Smooth muscle cell (in vitro differentiated cells): ENCODE measurements around the gene OXLD1. TPM values are rescaled to one million over a fixed set of nuclear protein-coding genes. Genes with fewer than 3 reads are reported as not detected.
"Not testable (repeated sequence)": the region's sequence is repeated elsewhere in the genome, so short reads cannot be mapped to it uniquely, and the experiment has no call there.

ENCODE experiments used
- DNase-seq: peaks from one replicate; lab custom pipeline; 2025; ENCODE audit not compliant: unreplicated experiment; lab: John Stamatoyannopoulos, UW
- H2AFZ ChIP-seq: fragments of 200-600 bp; sonication (generic); 2 replicates; pipeline ENCODE4 v1.6.0; 2016; ENCODE audit warnings: antibody characterized with exemption, low read depth, mild to moderate bottlenecking
- H3F3A ChIP-seq: fragments of 200-600 bp; sonication (generic); 2 replicates; pipeline ENCODE4 v1.6.0; 2017; ENCODE audit warnings: antibody characterized with exemption, low read depth
- H3K27ac ChIP-seq: fragments of 200-600 bp; sonication (generic); 2 replicates; pipeline ENCODE4 v1.5.1; 2016; ENCODE audit warnings: low read depth, mild to moderate bottlenecking
- H3K27me3 ChIP-seq: fragments of 200-600 bp; sonication (generic); 2 replicates; pipeline ENCODE4 v1.6.1; 2016; ENCODE audit warnings: low read depth, mild to moderate bottlenecking
- H3K36me3 ChIP-seq: fragments of 200-600 bp; sonication (generic); 2 replicates; pipeline ENCODE4 v1.5.1; 2016; ENCODE audit warnings: low read depth
- H3K4me1 ChIP-seq: fragments of 200-600 bp; sonication (generic); 2 replicates; pipeline ENCODE4 v1.5.1; 2016; ENCODE audit warnings: low read depth
- H3K4me2 ChIP-seq: fragments of 200-600 bp; sonication (generic); 2 replicates; pipeline ENCODE4 v1.6.0; 2016; ENCODE audit warnings: mild to moderate bottlenecking
- H3K4me3 ChIP-seq: fragments of 200-600 bp; sonication (generic); 2 replicates; pipeline ENCODE4 v1.5.1; 2016; ENCODE audit warnings: mild to moderate bottlenecking
- H3K79me2 ChIP-seq: fragments of 200-600 bp; sonication (generic); 2 replicates; pipeline ENCODE4 v1.6.0; 2016; ENCODE audit warnings: low read depth, mild to moderate bottlenecking
- H3K9ac ChIP-seq: fragments of 200-600 bp; sonication (generic); 2 replicates; pipeline ENCODE4 v1.6.0; 2016; ENCODE audit warnings: low read depth
- H3K9me3 ChIP-seq: fragments of 200-600 bp; sonication (generic); replicated peaks from 2 replicates; pipeline ENCODE4 v1.5.1; 2016; ENCODE audit warnings: low read depth
- H4K20me1 ChIP-seq: fragments of 200-600 bp; sonication (generic); 2 replicates; pipeline ENCODE4 v1.6.0; 2016; ENCODE audit warnings: low read depth
- CTCF ChIP-seq: fragments of 200-600 bp; sonication (generic); IDR thresholded peaks from 2 replicates; pipeline ENCODE4 v1.5.1; 2017; ENCODE audit warnings: borderline replicate concordance, mild to moderate bottlenecking, antibody characterized with exemption; ENCODE audit not compliant: insufficient read depth, poor library complexity, severe bottlenecking
- WGBS: methylation state at CpG from one replicate; pipeline ENCODE4 v1.1.7; 2016; ENCODE audit warnings: low lambda C conversion rate; 5-methylcytosine and 5-hydroxymethylcytosine counted together
- polyA plus RNA-seq: library from polyadenylated mRNA; unstranded; fragments of >200 nt; fragmentation: Nextera tagmentation; extraction: Ambion mirVana; gene quantifications from 2 replicates; pipeline ENCODE4 v1.2.1, GENCODE V29; 2016
- total RNA-seq: library from RNA; depleted of rRNA; stranded (reverse); fragments of >200 nt; gene quantifications from 2 replicates; pipeline ENCODE4 v1.2.3, GENCODE V29; 2014

The OXLD1 gene
- total and polyA plus RNA-seq, 2 experiments from 2014 or later, result 13.0 to 32.3 TPM

- Histone ChIP-seq H3K27me3 (no peaks in the 10 kb centered on the region), H4K20me1 (peaks cover 67% of the 10 kb centered on the region), H3K36me3 (peaks cover 3% of the 10 kb centered on the region), H3F3A (no peaks in the 10 kb centered on the region), H3K27ac (no peak overlapping the region), H2AFZ (no peak overlapping the region), H3K4me3 (no peak overlapping the region), H3K9me3 (no peaks in the 10 kb centered on the region), H3K4me2 (no peak overlapping the region), H3K79me2 (peaks cover 80% of the 10 kb centered on the region), H3K9ac (no peak overlapping the region), H3K4me1 (peaks cover under 1% of the 10 kb centered on the region)
- 94% methylated on average over 8 of the region's 8 CpGs for WGBS
- no peak for DNase-seq
- no peak for TF ChIP-seq CTCF
These were observed 36.1 kb downstream of the OXLD1 start for GRCh38 chr17:81630274-81630673.

- Histone ChIP-seq H2AFZ (no peak overlapping the region), H3K9me3 (no peaks in the 10 kb centered on the region), H3F3A (no peaks in the 10 kb centered on the region), H3K27me3 (no peaks in the 10 kb centered on the region), H3K4me3 (no peak overlapping the region), H3K4me1 (no peaks in the 10 kb centered on the region), H3K36me3 (peaks cover 19% of the 10 kb centered on the region), H3K4me2 (no peak overlapping the region), H3K27ac (no peak overlapping the region), H4K20me1 (peaks cover 72% of the 10 kb centered on the region), H3K9ac (no peak overlapping the region), H3K79me2 (peaks cover 75% of the 10 kb centered on the region)
- no peak for TF ChIP-seq CTCF
- WGBS, result 97% methylated on average over 11 of the region's 11 CpGs
- DNase-seq, result no peak
These were observed 44.8 kb downstream of the OXLD1 start for GRCh38 chr17:81621494-81622130.

- H3K4me2 ChIP-seq, H3K27me3 ChIP-seq, H3K9me3 ChIP-seq, H3K27ac ChIP-seq, H2AFZ ChIP-seq, DNase-seq, H3K4me1 ChIP-seq, H3K9ac ChIP-seq, H3F3A ChIP-seq, H3K4me3 ChIP-seq: not testable (repeated sequence)
- WGBS, result no CpG with 5 or more reads among the region's 36 CpGs
- peaks cover 14% of the 10 kb centered on the region for H3K36me3 ChIP-seq
- H3K79me2 ChIP-seq, result peaks cover 80% of the 10 kb centered on the region
- peaks cover 83% of the 10 kb centered on the region for H4K20me1 ChIP-seq
These were observed 48.1 kb downstream of the OXLD1 start for GRCh38 chr17:81618307-81618706.

GRCh38 chr17:81616877-81617276 lies 49.5 kb downstream of the OXLD1 start:
- WGBS, result 98% methylated on average over 7 of the region's 7 CpGs
- H3K27ac ChIP-seq, result no peak overlapping the region
- H3K9me3 ChIP-seq, result no peaks in the 10 kb centered on the region
- H3K9ac ChIP-seq, result no peak overlapping the region
- H4K20me1 ChIP-seq, result peaks cover 85% of the 10 kb centered on the region
- H3K79me2 ChIP-seq, result peaks cover 83% of the 10 kb centered on the region
- no peaks in the 10 kb centered on the region for H3K27me3 ChIP-seq
- no peak for TF ChIP-seq CTCF
- no peak overlapping the region for H3K4me2 ChIP-seq
- H3K4me3 ChIP-seq, result no peak overlapping the region
- no peak for DNase-seq
- peaks cover 5% of the 10 kb centered on the region for H3F3A ChIP-seq
- no peaks in the 10 kb centered on the region for H3K4me1 ChIP-seq
- peaks cover 18% of the 10 kb centered on the region for H3K36me3 ChIP-seq
- no peak overlapping the region for H2AFZ ChIP-seq
